Karpas-422 (cell line): Measurements from ENCODE around the gene CDKAL1. TPM values are rescaled to one million over a fixed set of nuclear protein-coding genes. Genes with fewer than 3 reads are reported as not detected.

ENCODE experiments used
- DNase-seq: peaks from one replicate; pipeline ENCODE4 v3.0.0-alpha.2; 2015
- H2AFZ ChIP-seq: fragments of 200-600 bp; sonication (generic); 2 replicates; pipeline ENCODE4 v1.6.1; 2014; ENCODE audit warnings: antibody characterized with exemption, low read length, mixed read lengths
- H3K27ac ChIP-seq: fragments of 200-600 bp; sonication (generic); 2 replicates; pipeline ENCODE4 v1.5.1; 2014; ENCODE audit warnings: mild to moderate bottlenecking, low read length, moderate library complexity
- H3K27me3 ChIP-seq: fragments of 200-600 bp; sonication (generic); 2 replicates; pipeline ENCODE4 v1.6.1; 2014; ENCODE audit warnings: low read length, mixed read lengths
- H3K36me3 ChIP-seq: fragments of 200-600 bp; sonication (generic); 2 replicates; pipeline ENCODE4 v1.6.1; 2014; ENCODE audit warnings: low read length, mixed read lengths; ENCODE audit not compliant: insufficient read depth
- H3K4me1 ChIP-seq: fragments of 200-600 bp; sonication (generic); 2 replicates; pipeline ENCODE4 v1.6.1; 2014; ENCODE audit warnings: mild to moderate bottlenecking, low read length, mixed read lengths
- H3K4me2 ChIP-seq: fragments of 200-600 bp; sonication (generic); 2 replicates; pipeline ENCODE4 v1.6.1; 2014; ENCODE audit warnings: low read length, low read depth, mild to moderate bottlenecking; ENCODE audit not compliant: poor library complexity, severe bottlenecking
- H3K4me3 ChIP-seq: fragments of 200-600 bp; sonication (generic); 2 replicates; pipeline ENCODE4 v1.5.1; 2014; ENCODE audit warnings: mild to moderate bottlenecking, antibody characterized with exemption, low read length, mixed read lengths
- H3K79me2 ChIP-seq: fragments of 200-600 bp; sonication (generic); 2 replicates; pipeline ENCODE4 v1.6.1; 2014; ENCODE audit warnings: mild to moderate bottlenecking, low read length, mixed read lengths
- H3K9ac ChIP-seq: fragments of 200-600 bp; sonication (generic); 2 replicates; pipeline ENCODE4 v1.6.0; 2014; ENCODE audit warnings: low read length
- H3K9me2 ChIP-seq: fragments of 200-600 bp; sonication (generic), shearing (Covaris generic); replicated peaks from 2 replicates; pipeline ENCODE4 v1.6.0; 2014; ENCODE audit warnings: mild to moderate bottlenecking, low read length, moderate library complexity; ENCODE audit not compliant: insufficient read depth
- H3K9me3 ChIP-seq: fragments of 300-700, 200-600 bp; sonication (generic); 2 replicates; pipeline ENCODE4 v1.6.1; 2014; ENCODE audit warnings: low read length, mixed read lengths
- H4K20me1 ChIP-seq: fragments of 200-600 bp; sonication (generic); 2 replicates; pipeline ENCODE4 v1.6.1; 2014; ENCODE audit warnings: mild to moderate bottlenecking, antibody characterized with exemption, low read length, low read depth; ENCODE audit not compliant: insufficient read depth
- total RNA-seq: library from RNA; depleted of rRNA; stranded (reverse); fragments of >200 nt; shearing (Covaris generic); gene quantifications from 2 replicates; pipeline ENCODE4 v1.2.3, GENCODE V29; 2014; ENCODE audit warnings: low replicate concordance

Gene CDKAL1
- total RNA-seq, 1 experiment from 2014 or later, result 23.7 TPM

DNA sequence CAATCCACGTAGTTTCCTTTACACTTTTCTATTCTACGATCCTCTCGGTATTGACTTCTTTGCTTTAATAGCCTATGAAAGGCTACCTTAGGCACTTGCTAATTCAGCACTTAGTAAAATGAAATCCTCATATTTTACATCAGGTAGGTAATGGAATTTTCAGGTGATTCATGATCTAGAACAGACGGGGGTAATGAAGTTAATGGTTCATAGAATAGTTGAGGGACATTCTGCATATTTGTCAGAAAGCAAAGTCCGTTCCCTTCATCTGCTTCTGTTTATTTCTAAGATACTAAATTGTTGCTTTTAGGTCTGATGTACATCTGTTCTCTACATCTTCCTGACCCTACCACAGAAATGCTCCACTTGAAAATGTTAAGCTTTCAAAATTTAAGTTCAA is 431.7 kb downstream of the CDKAL1 start:
- H3K4me1 ChIP-seq, result no peaks in the 10 kb centered on the region
- H3K36me3 ChIP-seq, result no peaks in the 10 kb centered on the region
- H3K79me2 ChIP-seq, result no peaks in the 10 kb centered on the region
- no peaks in the 10 kb centered on the region for H4K20me1 ChIP-seq
- DNase-seq, result no peak
- H3K9ac ChIP-seq, result no peak overlapping the region
- no peak overlapping the region for H2AFZ ChIP-seq
- H3K27ac ChIP-seq, result no peak overlapping the region
- H3K4me3 ChIP-seq, result no peak overlapping the region
- no peaks in the 10 kb centered on the region for H3K9me2 ChIP-seq
- H3K27me3 ChIP-seq, result no peaks in the 10 kb centered on the region
- no peaks in the 10 kb centered on the region for H3K9me3 ChIP-seq
- H3K4me2 ChIP-seq, result no peak overlapping the region

DNA sequence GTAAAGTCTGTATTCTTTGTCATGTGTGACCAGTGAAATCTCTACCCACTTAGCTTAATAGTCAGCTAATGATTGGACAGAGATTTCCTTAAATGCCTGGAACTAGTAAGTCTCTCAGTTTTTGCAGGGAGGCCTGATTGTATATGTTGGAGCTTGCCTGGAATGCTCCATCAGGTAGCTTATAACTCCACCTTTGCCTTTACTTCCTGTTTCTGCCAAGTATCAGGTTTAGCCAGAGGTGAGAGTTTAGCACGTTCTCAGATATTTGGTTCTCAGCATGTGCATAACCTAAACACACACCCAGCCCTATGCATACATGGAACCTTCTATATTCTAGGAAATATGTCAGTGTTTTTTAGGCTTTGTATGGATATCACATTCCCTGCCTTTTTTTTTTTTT is 435.3 kb downstream of the CDKAL1 start:
- DNase-seq, result no peak
- Histone ChIP-seq H4K20me1 (no peaks in the 10 kb centered on the region), H3K4me2 (no peak overlapping the region), H3K36me3 (no peaks in the 10 kb centered on the region), H3K9me3 (no peaks in the 10 kb centered on the region), H3K27ac (no peak overlapping the region), H3K9me2 (no peaks in the 10 kb centered on the region), H3K9ac (no peak overlapping the region), H3K4me3 (no peak overlapping the region), H2AFZ (no peak overlapping the region), H3K79me2 (no peaks in the 10 kb centered on the region), H3K4me1 (no peaks in the 10 kb centered on the region), H3K27me3 (no peaks in the 10 kb centered on the region)

DNA sequence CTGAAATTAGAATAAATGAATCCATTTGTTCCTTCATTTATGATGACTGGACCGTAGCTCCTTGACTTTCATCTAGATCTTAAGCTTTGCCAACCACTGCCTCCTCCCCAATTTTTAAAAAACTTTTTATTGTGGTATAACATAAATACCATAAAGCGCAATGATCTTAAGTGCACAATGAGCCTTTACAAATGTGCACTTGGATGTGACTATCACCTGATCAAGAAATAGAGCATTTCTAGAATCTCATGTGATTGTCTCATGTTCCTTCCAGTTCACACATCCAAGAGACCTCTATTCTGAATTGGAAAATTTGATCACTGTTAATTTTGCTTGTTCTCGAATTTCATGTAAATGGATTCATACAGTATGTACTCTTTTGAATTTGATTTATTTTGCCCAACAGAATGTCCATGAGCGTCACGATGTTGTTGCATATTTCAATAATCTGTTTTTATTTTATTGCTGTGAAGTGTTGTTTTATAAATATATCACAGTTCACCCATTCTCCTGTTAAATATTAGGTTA is 442.2 kb downstream of the CDKAL1 start:
- Histone ChIP-seq H3K27ac (no peak overlapping the region), H3K79me2 (no peaks in the 10 kb centered on the region), H3K9me3 (no peaks in the 10 kb centered on the region), H3K9me2 (no peaks in the 10 kb centered on the region), H3K36me3 (no peaks in the 10 kb centered on the region), H3K27me3 (no peaks in the 10 kb centered on the region), H2AFZ (no peak overlapping the region), H3K4me2 (no peak overlapping the region), H4K20me1 (no peaks in the 10 kb centered on the region), H3K4me1 (peaks cover 15% of the 10 kb centered on the region), H3K4me3 (no peak overlapping the region), H3K9ac (no peak overlapping the region)
- DNase-seq, result no peak

DNA sequence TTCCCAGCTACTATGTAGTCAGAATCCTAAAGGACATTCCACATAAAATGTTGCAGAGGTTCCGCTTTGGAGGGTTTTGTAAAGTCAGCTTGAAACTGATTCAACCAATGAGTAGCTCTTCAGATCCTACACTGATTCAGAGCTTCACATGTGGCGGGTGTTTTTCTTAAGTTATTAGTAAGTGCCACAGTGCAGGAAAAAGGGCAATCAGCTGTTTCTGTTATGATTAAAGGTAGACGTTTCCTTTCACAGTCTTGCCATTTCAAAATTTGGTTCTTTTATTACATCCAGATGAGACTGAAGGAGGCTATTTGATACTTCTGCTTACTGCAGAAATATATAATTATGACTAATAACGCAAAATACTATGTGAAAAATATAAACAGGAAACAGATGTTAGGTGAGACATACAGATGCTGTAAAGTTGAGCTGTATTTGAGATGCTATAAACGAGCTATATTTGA is 443.9 kb downstream of the CDKAL1 start:
- Histone ChIP-seq H3K9me2 (no peaks in the 10 kb centered on the region), H3K27ac (no peak overlapping the region), H3K9me3 (no peaks in the 10 kb centered on the region), H3K36me3 (no peaks in the 10 kb centered on the region), H4K20me1 (no peaks in the 10 kb centered on the region), H2AFZ (no peak overlapping the region), H3K4me3 (no peak overlapping the region), H3K4me2 (no peak overlapping the region), H3K9ac (no peak overlapping the region), H3K79me2 (no peaks in the 10 kb centered on the region), H3K27me3 (no peaks in the 10 kb centered on the region), H3K4me1 (peaks cover 15% of the 10 kb centered on the region)
- no peak for DNase-seq

DNA sequence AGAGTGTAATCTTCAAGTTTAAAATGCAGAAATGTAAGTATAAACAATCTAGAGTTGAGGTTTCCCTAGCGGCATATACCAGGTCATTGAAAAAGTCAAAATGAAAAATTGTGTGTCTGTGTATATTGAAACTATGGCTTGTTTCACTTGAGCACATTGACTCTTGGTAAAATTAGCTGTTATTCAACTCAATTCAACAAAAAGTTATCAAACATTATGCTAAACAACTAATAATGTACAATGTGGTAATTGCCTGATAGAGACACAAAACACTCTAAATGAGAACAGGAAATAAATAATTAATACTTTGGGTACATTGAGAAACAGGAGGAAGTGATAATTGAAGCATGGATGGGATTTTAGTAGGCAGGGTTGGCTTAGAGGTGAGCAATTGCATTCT is 444.8 kb downstream of the CDKAL1 start:
- Histone ChIP-seq H3K27me3 (no peaks in the 10 kb centered on the region), H2AFZ (no peak overlapping the region), H3K4me3 (no peak overlapping the region), H3K9ac (no peak overlapping the region), H3K4me2 (no peak overlapping the region), H3K4me1 (peaks cover 15% of the 10 kb centered on the region), H3K9me2 (no peaks in the 10 kb centered on the region), H3K27ac (no peak overlapping the region), H3K9me3 (no peaks in the 10 kb centered on the region), H3K36me3 (no peaks in the 10 kb centered on the region), H4K20me1 (no peaks in the 10 kb centered on the region), H3K79me2 (no peaks in the 10 kb centered on the region)
- no peak for DNase-seq

DNA sequence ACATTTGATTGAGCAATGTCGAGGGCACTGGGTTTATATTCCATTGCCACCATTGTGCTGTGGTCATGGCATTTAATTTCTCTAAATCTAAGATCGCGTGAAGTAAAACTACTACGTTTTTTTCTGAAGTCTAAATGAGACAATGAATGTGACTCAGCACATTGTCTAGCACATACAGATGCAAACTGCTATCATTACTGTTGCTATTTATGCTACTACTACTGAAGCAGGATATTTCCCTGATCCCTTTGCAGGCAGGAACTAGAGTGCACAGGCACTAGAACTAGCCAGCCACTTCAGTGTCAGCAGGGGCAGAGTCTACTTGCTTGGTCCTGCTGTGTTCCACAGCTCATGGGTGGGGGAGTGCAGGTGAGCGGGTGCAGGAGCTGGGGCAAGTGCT is 449.7 kb downstream of the CDKAL1 start:
- H3K27ac ChIP-seq, result no peak overlapping the region
- H3K36me3 ChIP-seq, result no peaks in the 10 kb centered on the region
- no peaks in the 10 kb centered on the region for H3K4me1 ChIP-seq
- H3K27me3 ChIP-seq, result no peaks in the 10 kb centered on the region
- DNase-seq, result no peak
- H4K20me1 ChIP-seq, result no peaks in the 10 kb centered on the region
- H3K9me3 ChIP-seq, result no peaks in the 10 kb centered on the region
- H3K9ac ChIP-seq, result no peak overlapping the region
- no peak overlapping the region for H3K4me3 ChIP-seq
- no peaks in the 10 kb centered on the region for H3K79me2 ChIP-seq
- no peak overlapping the region for H2AFZ ChIP-seq
- H3K9me2 ChIP-seq, result no peaks in the 10 kb centered on the region
- H3K4me2 ChIP-seq, result no peak overlapping the region

DNA sequence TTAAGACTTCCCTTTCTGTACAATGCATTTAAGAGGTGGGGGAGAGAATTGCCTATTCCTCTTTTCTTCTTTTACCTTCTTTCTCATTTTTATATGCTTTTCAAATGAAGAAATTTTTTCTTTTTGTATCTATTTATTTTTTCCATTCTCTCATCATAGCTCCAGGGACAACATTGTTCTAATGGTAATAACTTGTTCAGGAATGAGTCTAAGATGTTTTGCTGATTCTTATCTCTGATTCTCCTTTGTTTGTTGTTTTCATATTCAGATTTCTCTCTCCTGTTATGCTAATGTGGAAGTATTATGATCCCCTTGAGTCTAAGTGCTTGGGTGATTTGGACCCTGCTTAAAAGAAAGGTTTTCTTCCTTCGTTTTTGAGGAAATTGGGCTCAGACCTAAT is 451.6 kb downstream of the CDKAL1 start:
- Histone ChIP-seq H3K9me2 (no peaks in the 10 kb centered on the region), H3K4me1 (no peaks in the 10 kb centered on the region), H3K9ac (no peak overlapping the region), H2AFZ (no peak overlapping the region), H3K27me3 (no peaks in the 10 kb centered on the region), H4K20me1 (no peaks in the 10 kb centered on the region), H3K27ac (no peak overlapping the region), H3K36me3 (no peaks in the 10 kb centered on the region), H3K9me3 (no peaks in the 10 kb centered on the region), H3K4me3 (no peak overlapping the region), H3K79me2 (no peaks in the 10 kb centered on the region), H3K4me2 (no peak overlapping the region)
- DNase-seq, result no peak

DNA sequence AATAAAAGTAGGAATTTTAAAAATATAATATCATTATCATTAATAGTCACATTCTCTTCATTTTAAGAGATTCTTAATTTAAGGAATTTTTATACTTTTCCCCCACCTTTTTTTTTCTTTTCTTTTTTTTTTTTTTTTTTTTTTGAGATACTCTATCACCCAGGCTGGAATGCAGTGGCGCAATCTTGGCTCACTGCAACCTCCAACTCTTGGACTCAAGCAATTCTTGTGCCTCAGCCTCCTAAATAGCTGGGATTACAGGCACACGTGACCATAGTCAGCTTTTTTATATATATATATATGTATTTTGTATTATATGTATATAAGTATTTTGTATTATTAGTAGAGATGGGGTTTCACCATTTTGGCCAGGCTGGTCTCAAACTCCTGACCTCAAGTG is 457.7 kb downstream of the CDKAL1 start:
- no peaks in the 10 kb centered on the region for H3K9me2 ChIP-seq
- no peak overlapping the region for H3K4me2 ChIP-seq
- H3K27ac ChIP-seq, result no peak overlapping the region
- H4K20me1 ChIP-seq, result no peaks in the 10 kb centered on the region
- no peak for DNase-seq
- H3K4me1 ChIP-seq, result no peaks in the 10 kb centered on the region
- no peaks in the 10 kb centered on the region for H3K79me2 ChIP-seq
- no peaks in the 10 kb centered on the region for H3K36me3 ChIP-seq
- no peak overlapping the region for H3K4me3 ChIP-seq
- no peaks in the 10 kb centered on the region for H3K27me3 ChIP-seq
- H3K9ac ChIP-seq, result no peak overlapping the region
- no peak overlapping the region for H2AFZ ChIP-seq
- no peaks in the 10 kb centered on the region for H3K9me3 ChIP-seq

DNA sequence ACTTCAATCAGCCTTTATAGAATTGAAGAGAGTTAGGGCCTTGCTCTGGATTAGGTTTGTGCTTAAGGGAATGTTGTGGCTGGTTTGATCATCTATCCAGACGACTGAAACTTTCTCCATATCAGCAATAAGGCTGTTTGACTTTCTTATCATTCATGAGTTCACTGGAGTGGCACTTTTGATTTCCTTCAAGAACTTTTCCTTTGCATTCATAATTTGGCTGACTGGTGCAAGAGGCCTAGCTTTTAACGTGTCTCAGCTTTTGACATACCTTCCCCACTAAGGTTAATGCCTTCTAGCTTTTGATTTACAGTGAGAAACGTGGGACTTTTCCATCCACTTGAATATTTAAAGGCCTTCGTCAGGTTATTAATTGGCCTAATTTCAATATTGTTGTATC is 461.8 kb downstream of the CDKAL1 start:
- Histone ChIP-seq H3K9me3 (no peaks in the 10 kb centered on the region), H2AFZ (no peak overlapping the region), H3K9ac (no peak overlapping the region), H3K27me3 (no peaks in the 10 kb centered on the region), H3K4me3 (no peak overlapping the region), H3K79me2 (no peaks in the 10 kb centered on the region), H4K20me1 (no peaks in the 10 kb centered on the region), H3K27ac (no peak overlapping the region), H3K4me1 (no peaks in the 10 kb centered on the region), H3K36me3 (no peaks in the 10 kb centered on the region), H3K4me2 (no peak overlapping the region), H3K9me2 (no peaks in the 10 kb centered on the region)
- no peak for DNase-seq
